GM23248 (cell line): ENCODE data around the gene CASP3. TPM values are rescaled to one million over a fixed set of nuclear protein-coding genes. Genes with fewer than 3 reads are reported as not detected.

Experiments used
- DNase-seq: peaks from one replicate; pipeline ENCODE4 v3.0.0-alpha.2; 2015
- H2AFZ ChIP-seq: fragments of 200-600 bp; sonication (generic); 2 replicates; pipeline ENCODE4 v1.6.1; 2016; ENCODE audit warnings: antibody characterized with exemption
- H3F3A ChIP-seq: fragments of 200-600 bp; sonication (generic); 2 replicates; pipeline ENCODE4 v1.6.1; 2016; ENCODE audit warnings: mild to moderate bottlenecking, antibody characterized with exemption, mixed run types; ENCODE audit not compliant: insufficient read depth
- H3K27ac ChIP-seq: fragments of 200-600 bp; sonication (generic); 2 replicates; pipeline ENCODE4 v1.5.1; 2016; ENCODE audit warnings: mild to moderate bottlenecking
- H3K27me3 ChIP-seq: fragments of 200-600 bp; sonication (generic); replicated peaks from 2 replicates; pipeline ENCODE4 v1.6.1; 2016; ENCODE audit warnings: mild to moderate bottlenecking; ENCODE audit not compliant: insufficient read depth
- H3K36me3 ChIP-seq: fragments of 200-600 bp; sonication (generic); 2 replicates; pipeline ENCODE4 v1.6.1; 2016; ENCODE audit warnings: low read depth, mild to moderate bottlenecking
- H3K4me1 ChIP-seq: fragments of 200-600 bp; sonication (generic); 2 replicates; pipeline ENCODE4 v1.6.1; 2016; ENCODE audit warnings: mild to moderate bottlenecking; ENCODE audit not compliant: insufficient read depth
- H3K4me2 ChIP-seq: fragments of 200-600 bp; sonication (generic); one replicate; pipeline ENCODE4 v1.6.1; 2016; ENCODE audit warnings: mild to moderate bottlenecking; ENCODE audit not compliant: unreplicated experiment
- H3K4me3 ChIP-seq: fragments of 200-600 bp; sonication (generic); 2 replicates; pipeline ENCODE4 v1.5.1; 2016; ENCODE audit warnings: mild to moderate bottlenecking
- H3K79me2 ChIP-seq: fragments of 200-600 bp; sonication (generic); 2 replicates; pipeline ENCODE4 v1.6.1; 2016; ENCODE audit warnings: mild to moderate bottlenecking; ENCODE audit not compliant: insufficient read depth
- H3K9ac ChIP-seq: fragments of 200-600 bp; sonication (generic); 2 replicates; pipeline ENCODE4 v1.6.1; 2016; ENCODE audit warnings: mild to moderate bottlenecking
- H3K9me2 ChIP-seq: fragments of 200-600 bp; sonication (generic); 2 replicates; pipeline ENCODE4 v1.6.1; 2016; ENCODE audit warnings: mixed run types, mild to moderate bottlenecking, moderate library complexity; ENCODE audit not compliant: insufficient read depth
- H3K9me3 ChIP-seq: fragments of 200-600 bp; sonication (generic); one replicate; pipeline ENCODE4 v1.6.1; 2017; ENCODE audit warnings: low read depth
- H4K20me1 ChIP-seq: fragments of 200-600 bp; sonication (generic); 2 replicates; pipeline ENCODE4 v1.6.0; 2016; ENCODE audit not compliant: insufficient read depth
- EZH2 ChIP-seq: fragments of 200-600 bp; sonication (generic); IDR thresholded peaks from 2 replicates; pipeline ENCODE4 v1.6.1; 2018; ENCODE audit warnings: antibody characterized with exemption, mild to moderate bottlenecking; ENCODE audit not compliant: insufficient read depth, poor library complexity, severe bottlenecking
- EZH2phosphoT487 ChIP-seq: fragments of 200-600 bp; sonication (generic); IDR thresholded peaks from 2 replicates; pipeline ENCODE4 v1.6.1; 2018; ENCODE audit warnings: antibody characterized with exemption, moderate library complexity, mild to moderate bottlenecking, low read depth; ENCODE audit not compliant: insufficient read depth
- WGBS, 2 experiments: methylation state at CpG; one replicate each; pipeline ENCODE4 v1.1.6; 2015 to 2017; ENCODE audit warnings: low lambda C conversion rate in 2 of 2, low coverage in 1 of 2; ENCODE audit errors: missing lambda C conversion rate in 2 of 2; 5-methylcytosine and 5-hydroxymethylcytosine counted together
- in situ Hi-C: fragments of 300-500 bp; cut with MboI; formaldehyde crosslinking; loops from 2 replicates; pipeline ENCODE4 v1.15.0; 2020
- polyA plus RNA-seq: library from polyadenylated mRNA; unstranded; fragments of >200 nt; fragmentation: Nextera tagmentation; extraction: Ambion mirVana; gene quantifications from 2 replicates; pipeline ENCODE4 v1.2.1, GENCODE V29; 2016
- total RNA-seq: library from RNA; depleted of rRNA; stranded (reverse); fragments of >200 nt; shearing (Covaris generic); gene quantifications from 2 replicates; pipeline ENCODE4 v1.2.3, GENCODE V29; 2014

Gene CASP3
- total and polyA plus RNA-seq, 2 experiments from 2014 or later: 50.7 to 53.4 TPM

- in situ Hi-C loops: no loop called here
- TF ChIP-seq EZH2: no peak
- TF ChIP-seq EZH2phosphoT487: no peak
- Histone ChIP-seq H3K9ac (no peak overlapping the region), H3K79me2 (no peaks in the 10 kb centered on the region), H3K4me1 (peaks cover 17% of the 10 kb centered on the region), H3K9me2 (no peaks in the 10 kb centered on the region), H3K4me2 (no peak overlapping the region), H3K36me3 (0 out of 2 replicates have a peak, but pooled peaks cover 5% of the 10 kb centered on the region), H3K27ac (no peak overlapping the region), H4K20me1 (no peaks in the 10 kb centered on the region), H3K9me3 (no peaks in the 10 kb centered on the region), H3K4me3 (no peak overlapping the region), H3K27me3 (no peaks in the 10 kb centered on the region), H3F3A (peaks cover 20% of the 10 kb centered on the region), H2AFZ (no peak overlapping the region)
- 86 to 87% methylated on average over 5 of the region's 5 CpGs for whole genome bisulfite sequencing, 2 experiments
- peak; percentile 6 for DNase-seq
Observed at GRCh38 chr4:184684491-184685189, 35.4 kb upstream of the CASP3 start.

- H3K4me2 ChIP-seq: no peak overlapping the region
- H2AFZ ChIP-seq: no peak overlapping the region
- H4K20me1 ChIP-seq: no peaks in the 10 kb centered on the region
- in situ Hi-C loops: no loop called here
- H3K9me3 ChIP-seq: no peaks in the 10 kb centered on the region
- no peak overlapping the region for H3K9ac ChIP-seq
- H3K4me1 ChIP-seq: no peaks in the 10 kb centered on the region
- WGBS, 2 experiments: 96 to 100% methylated on average over 1 of the region's 1 CpG
- H3K36me3 ChIP-seq: 0 out of 2 replicates have a peak, but pooled peaks cover 5% of the 10 kb centered on the region
- H3K4me3 ChIP-seq: no peak overlapping the region
- no peak for TF ChIP-seq EZH2
- no peak for TF ChIP-seq EZH2phosphoT487
- H3K79me2 ChIP-seq: no peaks in the 10 kb centered on the region
- H3K27ac ChIP-seq: no peak overlapping the region
- H3F3A ChIP-seq: no peaks in the 10 kb centered on the region
- H3K27me3 ChIP-seq: no peaks in the 10 kb centered on the region
- H3K9me2 ChIP-seq: no peaks in the 10 kb centered on the region
- no peak for DNase-seq
Observed at GRCh38 chr4:184681916-184682315, 32.7 kb upstream of the CASP3 start.

- H3K9me3 ChIP-seq: no peaks in the 10 kb centered on the region
- no peaks in the 10 kb centered on the region for H4K20me1 ChIP-seq
- TF ChIP-seq EZH2phosphoT487 (no peak), EZH2 (no peak)
- in situ Hi-C loops: no loop called here
- H3F3A ChIP-seq: no peaks in the 10 kb centered on the region
- H3K36me3 ChIP-seq: 0 out of 2 replicates have a peak, but pooled peaks cover 5% of the 10 kb centered on the region
- WGBS, 2 experiments: 81 to 85% methylated on average over 9 of the region's 9 CpGs
- no peak for DNase-seq
- H2AFZ ChIP-seq: no peak overlapping the region
- H3K9ac ChIP-seq: no peak overlapping the region
- H3K4me3 ChIP-seq: no peak overlapping the region
- H3K79me2 ChIP-seq: no peaks in the 10 kb centered on the region
- H3K4me1 ChIP-seq: no peaks in the 10 kb centered on the region
- no peaks in the 10 kb centered on the region for H3K9me2 ChIP-seq
- H3K27me3 ChIP-seq: no peaks in the 10 kb centered on the region
- H3K4me2 ChIP-seq: no peak overlapping the region
- no peak overlapping the region for H3K27ac ChIP-seq
Observed at GRCh38 chr4:184680698-184681097, 31.5 kb upstream of the CASP3 start.

GRCh38 chr4:184675821-184676492 is 26.7 kb upstream of the CASP3 start:
- Histone ChIP-seq H3K9me2 (no peaks in the 10 kb centered on the region), H3K4me3 (no peak overlapping the region), H3F3A (no peaks in the 10 kb centered on the region), H4K20me1 (no peaks in the 10 kb centered on the region), H3K9me3 (no peaks in the 10 kb centered on the region), H3K27me3 (no peaks in the 10 kb centered on the region), H3K79me2 (no peaks in the 10 kb centered on the region), H3K4me2 (no peak overlapping the region), H3K27ac (no peak overlapping the region), H3K4me1 (no peaks in the 10 kb centered on the region), H2AFZ (no peak overlapping the region), H3K36me3 (no peaks in the 10 kb centered on the region; the same call in 1 of the 2 replicates), H3K9ac (no peak overlapping the region)
- 98 to 100% methylated on average over 3 of the region's 3 CpGs for WGBS, 2 experiments
- DNase-seq: no peak
- TF ChIP-seq EZH2 (no peak), EZH2phosphoT487 (no peak)
- in situ Hi-C loops: no loop called here
